HL-60/S4 treated with phorbol 12-myristate 13-acetate at 8.2 ng/mL for 4 days and 3 days (cell line): ENCODE measurements around the gene IGBP1.
"Not testable (repeated sequence)": the region's sequence is repeated elsewhere in the genome, so short reads cannot be mapped to it uniquely, and the experiment has no call there.

ENCODE experiments used
- in situ Hi-C: fragments of 300-500 bp; cut with MboI; formaldehyde crosslinking; loops from 2 replicates; pipeline ENCODE4 v1.15.0; 2022; ENCODE audit warnings: low sequenced_read_pairs

Gene IGBP1

DNA sequence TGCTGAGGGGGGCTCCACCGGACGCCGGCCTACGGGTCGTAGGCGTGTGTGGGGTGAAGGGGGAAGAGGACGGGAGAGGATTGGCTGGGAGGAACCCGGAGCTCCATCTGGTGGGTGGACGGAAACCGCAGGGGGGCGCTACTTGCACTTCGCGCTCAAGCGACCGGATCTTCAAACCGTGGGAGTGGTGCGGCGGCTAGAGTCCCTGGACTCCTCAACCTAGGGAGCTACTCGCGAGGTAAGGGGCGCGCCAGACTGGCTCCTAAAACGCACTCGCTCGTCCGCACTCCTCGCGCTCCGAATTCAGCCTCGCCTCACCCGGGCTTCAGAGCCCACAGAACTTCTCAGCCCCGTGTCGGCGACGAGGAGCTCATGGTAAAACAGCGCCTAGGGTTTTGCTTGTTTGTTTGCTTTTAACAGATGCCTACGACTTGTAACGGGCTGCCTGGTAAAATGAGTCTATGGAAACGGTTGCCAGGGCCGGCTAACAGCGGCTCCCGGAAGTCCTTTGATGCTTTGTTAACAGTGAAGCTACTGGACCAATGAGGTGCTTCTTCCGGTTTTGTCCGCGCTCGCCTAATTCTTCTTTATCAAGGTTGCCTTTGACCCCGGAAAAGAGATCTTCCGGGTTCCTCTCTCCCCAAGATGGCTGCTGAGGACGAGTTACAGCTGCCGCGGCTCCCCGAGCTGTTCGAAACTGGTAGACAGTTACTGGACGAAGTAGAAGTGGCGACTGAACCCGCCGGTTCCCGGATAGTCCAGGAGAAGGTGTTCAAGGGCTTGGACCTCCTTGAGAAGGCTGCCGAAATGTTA lies at the start of gene IGBP1:
Gene IGBP1 (plus strand): TSS at position 145 of the 813 bp plus-strand sequence. CDS start 501 bp downstream, at position 646.
- in situ Hi-C loops: no loop called here

DNA sequence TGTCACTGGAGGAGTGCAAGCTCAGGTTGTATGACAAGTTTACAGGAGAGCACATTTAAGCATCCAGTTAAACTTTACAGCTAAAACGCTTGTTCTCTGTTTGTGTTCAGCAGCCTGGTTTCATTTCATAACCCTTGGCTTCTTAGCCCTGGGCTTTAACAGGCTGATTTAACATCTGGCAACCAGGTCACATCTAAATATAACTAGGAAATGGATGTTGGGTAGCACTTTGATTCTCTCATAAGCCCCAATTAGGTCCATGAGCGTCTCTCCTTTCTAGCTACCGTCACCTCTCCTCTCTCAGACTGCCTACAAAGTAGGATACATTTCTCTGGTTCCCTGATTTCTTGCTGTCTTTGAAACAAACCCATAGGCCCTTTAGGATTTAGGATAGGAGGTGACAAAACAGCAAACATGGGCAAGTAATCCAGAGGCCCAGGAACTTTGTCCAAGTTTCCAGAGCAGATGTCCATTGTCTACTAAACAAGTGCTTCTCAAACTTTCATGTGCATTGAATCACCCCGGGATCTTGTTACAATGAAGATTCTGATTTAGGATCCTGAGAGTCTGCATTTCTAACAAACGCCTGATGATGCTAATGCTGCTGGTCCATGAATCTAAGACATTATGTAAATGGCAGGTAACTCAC lies 48.5 kb upstream of the IGBP1 start:
- in situ Hi-C loops: no loop called here

GRCh38 chrX:70087857-70088630 lies 45.2 kb upstream of the IGBP1 start:
- in situ Hi-C loops: no loop called here

- in situ Hi-C loops: no loop called here
These were observed 44.5 kb upstream of the IGBP1 start for GRCh38 chrX:70088751-70089150.

GRCh38 chrX:70089604-70090297 lies 43.5 kb upstream of the IGBP1 start:
- in situ Hi-C loops: no loop called here

DNA sequence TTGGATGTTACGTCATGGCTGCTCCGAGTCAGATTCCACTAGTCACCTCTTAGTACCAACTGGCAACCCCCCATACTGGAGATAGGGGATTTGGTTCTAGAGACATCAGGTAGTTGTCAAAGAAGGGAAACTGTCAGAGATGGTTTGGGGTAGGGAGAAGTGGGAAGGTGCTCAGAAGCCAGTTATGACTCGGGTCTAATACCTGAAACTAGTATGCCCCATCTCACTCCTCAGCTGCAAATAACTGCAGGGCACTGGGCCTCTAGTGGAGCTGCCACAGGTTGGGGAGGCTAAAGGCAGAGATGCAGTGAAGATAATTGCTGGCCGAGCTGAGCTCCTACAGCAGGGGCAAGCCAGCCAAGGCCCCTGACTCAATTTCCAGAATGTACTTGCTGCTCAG lies 41.0 kb upstream of the IGBP1 start:
- in situ Hi-C loops: no loop called here

DNA sequence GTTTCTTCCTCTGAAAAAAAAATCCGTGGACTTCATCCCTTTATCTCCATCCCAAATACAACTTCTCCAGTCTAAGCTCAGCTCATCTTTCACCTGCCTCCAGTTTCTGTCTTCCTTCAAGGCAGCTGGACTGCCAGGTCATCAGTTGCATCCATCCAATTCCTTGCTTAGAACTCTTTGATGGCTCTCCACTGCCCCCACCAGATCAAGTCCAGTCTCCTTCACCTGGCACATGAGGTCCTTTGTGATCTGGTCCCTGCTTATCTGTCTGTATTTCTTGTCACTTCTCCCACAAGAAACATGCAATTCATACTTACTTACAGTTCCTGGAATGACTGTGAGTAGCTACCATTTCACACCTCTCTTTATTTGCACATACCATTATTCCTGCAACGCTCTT lies 37.2 kb upstream of the IGBP1 start:
- in situ Hi-C loops: no loop called here

- in situ Hi-C loops: no loop called here
These were observed 28.0 kb upstream of the IGBP1 start for GRCh38 chrX:70105229-70105628.

- in situ Hi-C loops: not testable (repeated sequence)
These were observed 21.7 kb upstream of the IGBP1 start for GRCh38 chrX:70111436-70112026.

DNA sequence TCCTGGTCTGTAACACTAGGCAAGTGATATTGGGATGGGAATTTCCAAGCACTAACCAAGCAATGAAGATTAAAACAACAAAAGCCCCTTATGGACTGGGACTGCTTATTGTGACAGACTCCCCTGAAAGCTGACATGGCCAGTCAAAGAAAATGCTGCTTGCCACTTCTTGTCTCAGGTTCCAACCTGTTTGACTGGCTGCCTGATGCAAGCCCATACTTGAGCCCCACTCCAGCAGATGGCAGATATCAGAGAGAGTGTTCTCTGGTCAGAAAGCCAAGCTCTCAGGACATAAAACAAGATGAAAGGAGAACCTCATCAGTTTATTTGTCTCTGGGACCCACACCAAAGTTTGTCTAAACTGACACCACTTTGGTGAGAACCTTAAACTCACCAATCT lies 15.5 kb upstream of the IGBP1 start:
- in situ Hi-C loops: no loop called here

DNA sequence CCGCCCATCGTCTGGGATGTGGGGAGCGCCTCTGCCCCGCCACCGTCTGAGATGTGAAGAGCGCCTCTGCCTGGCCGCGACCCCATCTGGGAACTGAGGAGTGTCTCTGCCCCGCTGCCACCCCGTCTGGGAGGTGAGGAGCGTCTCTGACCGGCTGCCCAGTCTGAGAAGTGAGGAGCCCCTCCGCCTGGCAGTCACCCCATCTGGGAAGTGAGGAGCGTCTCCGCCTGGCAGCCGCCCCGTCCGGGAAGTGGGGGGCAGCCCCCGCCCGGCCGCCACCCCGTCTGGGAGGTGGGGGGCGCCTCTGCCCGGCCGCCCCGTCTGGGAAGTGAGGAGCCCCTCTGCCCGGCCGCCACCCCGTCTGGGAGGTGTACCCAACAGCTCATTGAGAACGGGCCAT lies 10.2 kb upstream of the IGBP1 start:
- in situ Hi-C loops: not testable (repeated sequence)

- in situ Hi-C loops: no loop called here
These were observed 8.6 kb upstream of the IGBP1 start for GRCh38 chrX:70124678-70125077.

- in situ Hi-C loops: no loop called here
These were observed 5.2 kb upstream of the IGBP1 start for GRCh38 chrX:70128071-70128470.

- in situ Hi-C loops: no loop called here
These were observed 3.4 kb upstream of the IGBP1 start for GRCh38 chrX:70129816-70130215.

DNA sequence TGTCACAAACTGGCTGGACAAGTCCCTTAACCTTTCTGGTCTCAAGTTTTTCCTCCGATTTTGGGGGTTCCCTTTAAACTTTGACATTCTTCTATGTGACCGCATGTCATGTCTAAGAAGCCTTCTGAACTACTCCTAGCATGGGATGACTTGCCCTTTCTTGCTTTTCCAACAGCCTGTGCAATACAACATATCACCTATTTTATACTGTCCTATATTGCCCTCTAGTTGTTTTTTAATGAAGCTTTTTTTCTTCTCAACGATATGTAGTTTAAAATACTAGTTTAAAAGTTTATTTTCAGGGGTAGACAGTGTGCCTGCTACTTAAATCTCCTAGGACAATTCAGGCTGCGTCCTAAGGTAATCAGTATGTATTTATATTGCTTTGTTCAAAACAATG lies 1.0 kb upstream of the IGBP1 start:
- in situ Hi-C loops: no loop called here

GRCh38 chrX:70132877-70133302 lies 357 bp upstream of the IGBP1 start:
- in situ Hi-C loops: no loop called here

DNA sequence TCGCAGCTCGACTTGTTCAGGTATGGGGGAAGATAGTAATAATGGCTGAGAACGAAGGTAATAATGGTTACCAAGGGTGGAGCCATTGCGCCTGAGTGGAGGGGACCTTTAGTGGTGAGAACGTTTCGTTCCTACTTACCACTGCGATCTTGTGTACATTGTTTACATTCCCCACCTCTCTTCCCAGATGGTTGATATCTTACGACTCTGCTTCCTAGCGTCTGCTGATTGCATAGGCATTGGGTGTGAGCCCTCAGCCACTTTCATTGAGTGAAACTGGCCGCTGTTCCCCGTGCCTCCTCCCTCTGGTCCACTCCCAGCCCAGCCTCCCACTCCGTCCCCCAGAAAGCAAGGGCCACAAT lies 850 bp downstream of the IGBP1 start:
- in situ Hi-C loops: no loop called here

DNA sequence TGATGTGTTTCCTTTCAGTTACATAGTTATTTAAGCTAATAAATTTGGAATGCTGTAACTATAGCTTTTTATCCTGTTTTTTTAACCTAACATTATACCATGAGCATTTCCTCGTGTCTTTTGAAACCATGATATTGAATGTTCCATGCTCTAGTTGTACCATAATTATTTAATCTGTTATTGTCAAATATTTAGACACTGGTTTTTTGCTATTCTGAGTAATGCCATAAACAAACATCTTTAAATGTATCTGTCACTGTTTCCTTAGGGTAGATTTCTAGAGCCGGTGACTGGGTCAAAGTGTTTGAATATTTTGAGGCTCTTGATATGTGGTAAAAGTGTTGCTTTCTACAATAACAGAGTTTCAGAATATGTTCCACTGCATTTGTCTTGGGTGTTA lies 5.4 kb downstream of the IGBP1 start:
- in situ Hi-C loops: no loop called here

DNA sequence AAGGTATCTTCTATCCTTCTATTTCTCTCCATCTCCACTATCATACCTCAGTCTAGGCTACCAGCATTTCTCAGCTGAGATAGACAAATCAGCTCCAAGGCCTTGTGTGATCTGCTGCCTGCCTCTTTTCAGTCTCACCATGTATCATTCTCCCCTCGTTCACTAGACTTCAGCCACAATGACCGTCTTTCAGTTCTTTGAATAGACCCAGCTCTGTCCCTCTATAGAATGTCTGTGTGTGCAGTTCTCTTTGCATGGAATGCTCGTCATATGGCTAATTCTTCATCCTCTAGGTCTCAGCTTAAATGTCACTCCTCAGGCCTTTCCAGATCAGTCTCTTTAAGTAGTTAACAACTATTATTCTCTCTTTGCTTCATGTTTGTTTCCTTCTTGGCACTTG lies 6.5 kb downstream of the IGBP1 start:
- in situ Hi-C loops: no loop called here

- in situ Hi-C loops: no loop called here
These were observed 8.1 kb downstream of the IGBP1 start for GRCh38 chrX:70141373-70141772.
